GM21786 (cell line): ENCODE data around the gene PIWIL1.

Experiments
- ATAC-seq: cut with Tn5 transposase; IDR thresholded peaks from one replicate; pipeline ENCODE4 v1.9.1; 2021; ENCODE audit not compliant: unreplicated experiment

Gene PIWIL1

GRCh38 chr12:130369816-130370215 is 32.1 kb downstream of the PIWIL1 start:
- ATAC-seq, result no peak

GRCh38 chr12:130371296-130371695 is 33.6 kb downstream of the PIWIL1 start:
- no peak for ATAC-seq

GRCh38 chr12:130372936-130373335 is 35.2 kb downstream of the PIWIL1 start:
- no peak for ATAC-seq

- no peak for ATAC-seq
These were observed 36.4 kb downstream of the PIWIL1 start for GRCh38 chr12:130374083-130374482.

GRCh38 chr12:130375296-130376287 is 37.9 kb downstream of the PIWIL1 start:
- no peak for ATAC-seq

GRCh38 chr12:130382818-130383217 is 45.1 kb downstream of the PIWIL1 start:
- ATAC-seq, result no peak

- no peak for ATAC-seq
These were observed 46.5 kb downstream of the PIWIL1 start for GRCh38 chr12:130384234-130384633.

- ATAC-seq, result no peak
These were observed 47.5 kb downstream of the PIWIL1 start for GRCh38 chr12:130385193-130385592.

- no peak for ATAC-seq
These were observed 53.5 kb downstream of the PIWIL1 start for GRCh38 chr12:130391186-130391585.

- ATAC-seq, result no peak
These were observed 57.2 kb downstream of the PIWIL1 start for GRCh38 chr12:130394906-130395305.

GRCh38 chr12:130396667-130397066 is 59.0 kb downstream of the PIWIL1 start:
- no peak for ATAC-seq

GRCh38 chr12:130398100-130398848 is 60.6 kb downstream of the PIWIL1 start:
- ATAC-seq, result no peak

GRCh38 chr12:130401703-130402102 is 64.0 kb downstream of the PIWIL1 start:
- no peak for ATAC-seq

- ATAC-seq, result no peak
These were observed 67.6 kb downstream of the PIWIL1 start for GRCh38 chr12:130405332-130405731.

GRCh38 chr12:130412384-130412783 is 74.7 kb downstream of the PIWIL1 start:
- no peak for ATAC-seq

- no peak for ATAC-seq
These were observed 76.2 kb downstream of the PIWIL1 start for GRCh38 chr12:130413909-130414308.

GRCh38 chr12:130414381-130414780 is 76.7 kb downstream of the PIWIL1 start:
- ATAC-seq, result no peak

GRCh38 chr12:130418251-130418650 is 80.6 kb downstream of the PIWIL1 start:
- no peak for ATAC-seq

GRCh38 chr12:130419116-130419515 is 81.4 kb downstream of the PIWIL1 start:
- ATAC-seq, result no peak

- no peak for ATAC-seq
These were observed 82.4 kb downstream of the PIWIL1 start for GRCh38 chr12:130420071-130420470.

- ATAC-seq, result no peak
These were observed 84.2 kb downstream of the PIWIL1 start for GRCh38 chr12:130421896-130422295.
